Muscle of back (tissue), 13 donors: ENCODE results near the gene SLC25A15. TPM values are rescaled to one million over a fixed set of nuclear protein-coding genes. Genes with fewer than 3 reads are reported as not detected.

ENCODE experiments used
- DNase-seq, 3 donors: peaks; one replicate each; pipeline versions ENCODE4 v3.0.0 to v3.0.0-alpha.2; 2013
- long read RNA-seq, 9 donors: transcript quantifications; one replicate each; lab custom pipeline, GENCODE V29; 2026
- polyA plus RNA-seq, 10 donors: library from polyadenylated mRNA; unstranded; fragments of 120-200 nt; gene quantifications; one replicate each; pipeline ENCODE4 v1.2.1, GENCODE V29; 2013; ENCODE audit not compliant: insufficient read length in 10 of 10

Gene SLC25A15
- polyA plus RNA-seq = 10 to 100 TPM; 10.9 to 15.1 (median 13.0) TPM
- long read RNA-seq, donor 1 = 0 reads
- long read RNA-seq, donor 2 = 0 reads
- long read RNA-seq, donor 3 = 0 reads
- long read RNA-seq, donor 4, partial matches to known transcripts = 0 of 1 reads
- long read RNA-seq, donor 4, other reads (novel, unspliced or antisense) = 0 of 1 reads
- long read RNA-seq, donor 5 = 0 reads
- long read RNA-seq, donor 6, partial matches to known transcripts = 0 of 1 reads
- long read RNA-seq, donor 6, other reads (novel, unspliced or antisense) = 0 of 1 reads
- long read RNA-seq, donor 7 = 0 reads
- long read RNA-seq, donor 8 = 0 reads
- long read RNA-seq, donor 9, partial matches to known transcripts = 0 of 1 reads
- long read RNA-seq, donor 9, other reads (novel, unspliced or antisense) = 0 of 1 reads

GRCh38 chr13:40789275-40790153 lies at the start of gene SLC25A15:
Gene SLC25A15, plus strand, starts transcription at chr13:40789611. Its CDS starts 3,616 bp downstream, at chr13:40793227.
- DNase-seq = peak; percentile 70 to 87 (median 79)

DNA sequence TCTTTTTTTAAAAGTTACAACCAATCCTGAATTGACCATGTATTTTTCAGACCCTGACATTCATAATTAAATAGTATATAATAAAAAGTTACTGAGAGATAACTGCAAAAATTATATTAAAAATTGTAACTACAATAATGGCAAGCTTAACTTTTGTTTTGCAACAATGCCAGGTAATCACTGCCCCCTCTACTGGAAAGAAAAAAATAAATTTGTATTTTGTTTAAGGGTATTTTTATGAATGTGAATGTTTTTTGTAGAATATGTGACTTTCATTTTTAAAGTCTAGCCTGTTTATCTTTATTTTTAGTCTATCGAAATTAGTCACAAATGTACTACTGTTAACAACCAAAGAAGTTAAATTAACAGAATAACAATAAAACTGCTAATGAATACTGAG lies 40.1 kb upstream of the SLC25A15 start:
- DNase-seq = no peak

- DNase-seq = no peak
Measured at GRCh38 chr13:40755082-40755700, 34.2 kb upstream of the SLC25A15 start.

- no peak for DNase-seq
Measured at GRCh38 chr13:40756042-40756441, 33.4 kb upstream of the SLC25A15 start.

DNA sequence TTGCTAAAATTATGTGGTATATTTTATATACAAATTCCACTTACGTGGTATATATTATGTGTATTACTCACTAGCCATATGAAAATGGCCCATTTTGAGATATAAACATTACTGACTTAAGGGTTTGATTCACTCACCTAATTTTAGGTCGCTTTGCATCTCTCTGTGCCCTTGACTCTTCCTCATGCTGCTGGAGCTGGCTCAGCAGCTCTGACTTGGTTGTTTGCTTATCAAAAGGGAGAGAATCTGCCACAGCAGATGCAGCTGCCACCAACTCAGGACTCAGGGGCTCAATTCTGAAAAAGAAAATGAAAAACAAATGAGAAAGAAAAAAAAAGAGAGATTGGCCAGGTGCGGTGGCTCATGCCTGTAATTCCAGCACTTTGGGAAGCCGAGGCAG lies 30.6 kb upstream of the SLC25A15 start:
- no peak for DNase-seq

DNA sequence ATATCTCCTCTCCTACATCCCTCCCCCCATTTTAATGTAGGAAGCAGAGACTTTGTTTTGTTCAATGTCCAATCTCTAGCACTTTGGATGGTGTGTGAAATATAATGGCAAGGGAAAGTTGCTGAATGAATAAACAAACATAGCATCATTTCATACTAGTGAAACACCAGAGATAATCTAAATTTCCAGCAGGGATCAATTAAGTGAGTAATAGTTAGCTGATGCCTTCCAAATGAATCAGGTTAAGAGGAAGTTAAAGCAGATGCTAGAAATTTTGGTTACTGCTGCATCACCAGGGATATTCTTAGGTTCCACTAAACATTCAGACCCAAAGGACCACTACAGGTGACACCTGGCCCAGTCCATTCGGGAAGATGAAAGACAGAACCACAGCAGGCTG lies 26.6 kb upstream of the SLC25A15 start:
- DNase-seq = peak in 1 of 3 donors; percentile 7

DNA sequence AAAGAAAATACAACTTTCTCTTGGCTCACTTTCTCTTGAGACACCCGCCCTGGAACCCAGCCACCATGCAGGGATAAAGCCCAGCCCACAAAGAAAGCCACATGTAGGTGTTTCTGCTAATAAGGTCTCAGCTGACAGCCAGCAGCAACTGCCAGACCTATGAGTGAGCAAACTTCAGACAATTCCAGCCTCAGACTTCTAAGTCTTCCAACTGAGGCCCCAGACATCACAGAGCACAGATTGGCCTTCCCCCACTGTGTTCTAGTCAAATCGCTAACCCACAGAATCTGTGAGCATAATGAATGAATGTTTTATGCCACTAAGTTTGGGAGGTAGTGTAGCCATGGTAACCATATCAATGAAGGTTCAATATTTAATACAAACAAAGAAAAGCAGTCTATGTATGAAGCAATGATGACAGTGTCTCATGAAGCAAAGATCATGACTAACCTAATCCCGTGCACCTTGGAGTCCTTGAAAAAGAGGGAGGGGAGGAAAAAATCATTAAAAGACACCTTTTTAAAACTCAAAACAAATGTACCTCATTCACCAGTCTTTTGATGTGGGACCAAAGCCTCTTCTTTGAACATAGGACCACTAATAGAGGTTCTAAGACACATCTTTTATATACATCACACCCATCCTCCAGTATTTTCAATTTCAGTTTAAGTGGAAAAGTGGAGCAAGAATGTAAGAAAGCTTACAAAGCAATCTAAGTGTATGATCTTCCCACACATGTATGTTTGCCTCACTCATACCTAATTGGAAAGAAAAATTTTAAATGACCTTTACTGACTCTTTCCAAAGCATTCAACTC lies 24.6 kb upstream of the SLC25A15 start:
- no peak for DNase-seq

GRCh38 chr13:40765602-40766001 lies 23.8 kb upstream of the SLC25A15 start:
- DNase-seq = no peak

GRCh38 chr13:40769970-40770369 lies 19.4 kb upstream of the SLC25A15 start:
- DNase-seq = no peak

DNA sequence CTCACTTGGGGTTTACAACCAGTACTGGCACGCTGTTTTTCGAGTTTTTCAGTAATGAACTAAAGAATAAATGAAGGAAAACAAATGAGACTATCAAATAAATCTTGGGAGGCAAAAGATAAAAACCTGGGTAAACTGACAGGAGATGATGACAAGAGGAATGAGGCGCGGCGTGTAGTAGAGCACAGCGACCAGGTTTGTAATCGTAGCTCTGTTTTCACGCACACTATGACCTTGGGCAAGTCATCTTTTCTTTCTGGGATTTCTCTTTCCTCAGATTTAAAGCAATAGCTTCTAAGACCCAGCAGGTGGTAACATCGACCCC lies 18.8 kb upstream of the SLC25A15 start:
- DNase-seq = no peak

- peak; percentile 89 to 97 (median 96) for DNase-seq
Measured at GRCh38 chr13:40770934-40771618, 18.3 kb upstream of the SLC25A15 start, which contains the start of gene MRPS31. Gene MRPS31, minus strand, starts transcription at chr13:40771190. Its CDS starts 54 bp downstream, at chr13:40771136.

GRCh38 chr13:40772765-40773473 lies 16.5 kb upstream of the SLC25A15 start:
- DNase-seq = no peak

DNA sequence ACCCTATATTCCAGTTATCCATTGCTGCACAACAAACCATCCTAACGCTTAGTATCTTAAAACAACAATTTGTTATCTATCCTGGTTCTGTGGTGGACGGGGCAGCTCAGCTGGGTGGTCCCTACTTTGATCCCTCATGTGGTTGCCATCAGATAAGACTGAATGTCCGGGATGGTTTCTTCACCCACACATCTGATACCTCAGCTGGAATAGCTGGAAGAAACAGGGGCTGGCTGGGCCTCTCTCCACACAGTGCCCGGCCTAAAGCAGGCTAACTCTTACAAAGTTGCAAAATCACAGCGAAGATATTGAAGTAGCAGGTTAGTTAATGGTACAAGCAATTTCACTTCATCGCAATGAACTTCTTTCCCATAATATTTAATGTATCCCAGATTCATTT lies 14.7 kb upstream of the SLC25A15 start:
- DNase-seq = no peak

DNA sequence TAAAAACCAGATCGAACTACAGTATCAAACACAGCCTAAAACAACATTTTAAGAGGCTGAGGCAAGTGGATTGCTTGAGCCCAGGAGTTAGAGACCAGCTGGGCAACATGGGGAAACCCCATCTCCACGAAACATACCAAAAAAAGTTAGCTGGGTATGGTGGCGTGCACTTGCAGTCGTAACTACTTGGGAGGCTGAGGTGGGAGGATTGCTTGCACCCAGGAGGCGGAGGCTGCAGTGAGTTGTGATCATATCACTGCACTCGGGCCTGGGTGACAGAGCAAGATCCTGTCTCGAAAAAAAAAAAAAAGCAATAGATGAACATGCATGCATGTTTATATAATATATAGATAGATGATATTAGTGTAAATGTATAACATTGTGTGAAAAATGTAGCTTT lies 13.2 kb upstream of the SLC25A15 start:
- no peak for DNase-seq

- peak in 1 of 3 donors; percentile 6 for DNase-seq
Measured at GRCh38 chr13:40776681-40777165, 12.7 kb upstream of the SLC25A15 start.

DNA sequence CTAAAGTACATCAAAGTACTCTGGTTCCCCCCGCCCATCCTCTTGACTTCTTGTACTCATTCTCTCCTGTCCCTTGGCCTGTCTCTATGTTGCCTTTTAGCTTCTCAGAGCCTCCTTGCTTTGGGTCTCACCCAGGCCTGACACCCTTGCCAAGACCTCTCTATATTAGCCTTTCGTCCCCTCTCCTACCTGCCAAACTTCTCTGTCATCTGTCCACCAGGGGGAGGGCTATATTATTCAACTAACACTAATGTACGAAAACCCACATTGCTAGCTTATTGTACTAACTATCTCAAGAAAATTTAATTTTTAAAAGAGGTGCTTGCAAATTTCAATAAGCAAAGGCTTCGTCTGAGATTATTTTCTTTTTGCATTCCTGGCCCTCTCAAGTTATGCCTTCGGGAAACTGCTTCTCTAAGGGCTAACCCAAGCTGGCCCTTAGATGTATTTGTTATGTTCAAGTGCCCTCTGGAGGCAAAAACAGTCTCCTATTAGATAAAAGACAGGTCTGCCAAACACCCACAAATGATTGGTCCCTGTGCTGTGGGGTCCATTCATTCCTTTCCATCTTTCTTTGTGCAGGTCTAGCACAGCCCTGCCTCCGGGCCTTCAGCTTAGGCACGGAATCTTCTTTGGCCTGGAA lies 12.1 kb upstream of the SLC25A15 start:
- DNase-seq = peak; percentile 30 to 71 (median 51)

DNA sequence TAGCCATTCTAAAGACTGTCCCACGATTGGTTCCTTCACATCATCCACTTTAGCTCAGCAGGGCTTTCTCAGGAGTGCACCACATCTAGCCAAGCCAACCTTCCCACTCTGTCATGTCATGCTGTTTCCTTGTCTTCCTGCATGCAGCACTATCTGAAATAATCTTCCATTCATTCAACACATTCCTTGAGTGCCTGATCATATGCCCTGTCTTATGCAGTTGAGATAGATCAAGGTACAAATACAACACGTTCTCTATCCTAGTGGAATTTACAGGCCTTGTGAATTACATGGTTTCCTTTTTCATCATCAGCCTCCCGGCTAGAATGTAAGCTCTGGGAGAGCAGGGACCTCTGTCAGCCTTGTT lies 11.6 kb upstream of the SLC25A15 start:
- no peak for DNase-seq

GRCh38 chr13:40779049-40779448 lies 10.4 kb upstream of the SLC25A15 start:
- no peak for DNase-seq

GRCh38 chr13:40779796-40780285 lies 9.6 kb upstream of the SLC25A15 start:
- DNase-seq = no peak
